ENCODE measurements around the gene ZSWIM9.
"Not testable (repeated sequence)": the region's sequence is repeated elsewhere in the genome, so short reads cannot be mapped to it uniquely, and the experiment has no call there.

The ZSWIM9 gene

DNA sequence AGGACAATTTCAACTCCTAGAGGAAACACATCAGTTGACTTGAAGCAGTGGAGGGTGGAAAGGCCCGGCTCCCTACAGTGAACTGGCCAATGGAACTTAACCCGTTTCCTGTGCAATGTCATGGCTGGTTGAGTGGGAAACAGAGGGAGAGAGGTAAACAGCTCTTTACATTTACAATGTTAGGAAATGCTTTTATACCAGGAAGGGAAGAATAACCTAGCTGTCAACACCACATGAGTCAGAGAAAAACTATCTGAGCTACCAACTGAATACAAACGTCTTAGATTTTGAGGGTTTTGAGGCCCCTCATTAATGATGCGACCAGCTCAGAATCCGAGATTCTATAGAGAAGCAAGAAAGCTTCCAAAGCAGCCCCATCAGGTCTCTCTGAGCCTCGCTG, 48.5 kb downstream of the ZSWIM9 start:
- no peak for DNase-seq (ENCODE audit: extremely low read depth, insufficient read length)
- no peak for TF ChIP-seq CTCF (IDR thresholded peaks at IDR 0.05; ENCODE audit: insufficient read depth, low read length, poor library complexity, severe bottlenecking)
- Histone ChIP-seq H3K27me3 (replicated peaks; ENCODE audit: control insufficient read depth, insufficient read depth, low read length) (no peaks in the 10 kb centered on the region), H3K4me3 (replicated peaks; ENCODE audit: low read depth, low read length) (no peak overlapping the region), H3K36me3 (ENCODE audit: control insufficient read depth, insufficient read depth, low read length) (peaks cover 13% of the 10 kb centered on the region)

- H3K36me3 ChIP-seq (ENCODE audit: control insufficient read depth, insufficient read depth, low read length) = peaks cover 16% of the 10 kb centered on the region
- H3K27me3 ChIP-seq (replicated peaks; ENCODE audit: control insufficient read depth, insufficient read depth, low read length); H3K4me3 ChIP-seq (replicated peaks; ENCODE audit: low read depth, low read length); DNase-seq (ENCODE audit: extremely low read depth, insufficient read length): not testable (repeated sequence)
Measured at GRCh38 chr19:48220784-48221183, 50.3 kb downstream of the ZSWIM9 start.

DNA sequence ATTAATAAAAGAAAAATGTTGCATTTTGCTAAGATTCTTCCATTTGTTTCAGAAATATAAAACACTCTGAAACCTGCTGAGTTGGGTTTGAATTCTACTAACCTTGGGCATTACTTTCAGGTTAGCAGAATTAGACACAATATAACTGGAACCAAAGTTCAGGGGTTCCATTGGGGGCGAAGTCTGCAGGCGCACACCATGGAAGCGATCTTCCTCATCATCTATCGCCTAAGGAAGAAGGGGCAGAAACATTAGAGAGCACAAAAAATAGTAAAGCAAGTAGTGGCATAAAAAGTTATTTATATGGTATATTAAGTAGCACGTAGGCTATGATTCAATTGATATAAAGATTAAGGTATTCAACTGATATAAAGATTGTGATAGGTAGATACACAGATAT, 51.1 kb downstream of the ZSWIM9 start:
- Histone ChIP-seq H3K27me3 (replicated peaks; ENCODE audit: control insufficient read depth, insufficient read depth, low read length) (no peaks in the 10 kb centered on the region), H3K4me3 (replicated peaks; ENCODE audit: low read depth, low read length) (no peak overlapping the region), H3K36me3 (ENCODE audit: control insufficient read depth, insufficient read depth, low read length) (peaks cover 12% of the 10 kb centered on the region)
- no peak for DNase-seq (ENCODE audit: extremely low read depth, insufficient read length)
- TF ChIP-seq CTCF (IDR thresholded peaks at IDR 0.05; ENCODE audit: insufficient read depth, low read length, poor library complexity, severe bottlenecking) = no peak

- no peak for TF ChIP-seq CTCF (IDR thresholded peaks at IDR 0.05; ENCODE audit: insufficient read depth, low read length, poor library complexity, severe bottlenecking)
- H3K36me3 ChIP-seq (ENCODE audit: control insufficient read depth, insufficient read depth, low read length) = peaks cover 26% of the 10 kb centered on the region
- no peak for DNase-seq (ENCODE audit: extremely low read depth, insufficient read length)
- no peak overlapping the region for H3K4me3 ChIP-seq (replicated peaks; ENCODE audit: low read depth, low read length)
- no peaks in the 10 kb centered on the region for H3K27me3 ChIP-seq (replicated peaks; ENCODE audit: control insufficient read depth, insufficient read depth, low read length)
Measured at GRCh38 chr19:48230555-48231129, 60.2 kb downstream of the ZSWIM9 start.

- H3K36me3 ChIP-seq (ENCODE audit: control insufficient read depth, insufficient read depth, low read length) = peaks cover 11% of the 10 kb centered on the region
- no peak for DNase-seq (ENCODE audit: extremely low read depth, insufficient read length)
- no peak for TF ChIP-seq CTCF (IDR thresholded peaks at IDR 0.05; ENCODE audit: insufficient read depth, low read length, poor library complexity, severe bottlenecking)
Measured at GRCh38 chr19:48237057-48237456, 66.6 kb downstream of the ZSWIM9 start.

GRCh38 chr19:48239120-48239519, 68.6 kb downstream of the ZSWIM9 start:
- no peaks in the 10 kb centered on the region for H3K27me3 ChIP-seq (replicated peaks; ENCODE audit: control insufficient read depth, insufficient read depth, low read length)
- peaks cover 6% of the 10 kb centered on the region for H3K36me3 ChIP-seq (ENCODE audit: control insufficient read depth, insufficient read depth, low read length)
- H3K4me3 ChIP-seq (replicated peaks; ENCODE audit: low read depth, low read length) = no peak overlapping the region
- TF ChIP-seq CTCF (IDR thresholded peaks at IDR 0.05; ENCODE audit: insufficient read depth, low read length, poor library complexity, severe bottlenecking) = no peak
- no peak for DNase-seq (ENCODE audit: extremely low read depth, insufficient read length)

More at GRCh38 chr19:48237057-48237456, 66.6 kb downstream of the ZSWIM9 start:
- no peaks in the 10 kb centered on the region for H3K27me3 ChIP-seq (replicated peaks; ENCODE audit: control insufficient read depth, insufficient read depth, low read length)
- no peak overlapping the region for H3K4me3 ChIP-seq (replicated peaks; ENCODE audit: low read depth, low read length)
